Measurements from ENCODE around the gene SEPTIN10.
A peak's percentile ranks its signal among the peaks of the same experiment; 100 is the strongest.

The SEPTIN10 gene

GRCh38 chr2:109525836-109526235, 87.9 kb downstream of the SEPTIN10 start:
- Histone ChIP-seq H3K27ac (peak overlapping the region; percentile 58), H3K9ac (no peak overlapping the region; the same call in 1 of the 2 replicates), H3K27me3 (no peaks in the 10 kb centered on the region), H3K4me1 (peaks cover 93% of the 10 kb centered on the region), H3K4me2 (peak overlapping the region; percentile 63), H3K4me3 (no peak overlapping the region), H3K36me3 (no peaks in the 10 kb centered on the region), H4K20me1 (no peaks in the 10 kb centered on the region), H3K9me3 (no peaks in the 10 kb centered on the region; the same call in 1 of the 2 replicates)
- no peak for TF ChIP-seq Cebpa-rat (IDR thresholded peaks at IDR 0.05)

- Histone ChIP-seq H3K4me3 (no peak overlapping the region), H3K4me2 (peak overlapping the region; percentile 56), H3K9ac (no peak overlapping the region), H4K20me1 (no peaks in the 10 kb centered on the region), H3K27ac (no peak overlapping the region), H3K27me3 (no peaks in the 10 kb centered on the region), H3K36me3 (no peaks in the 10 kb centered on the region), H3K9me3 (no peaks in the 10 kb centered on the region), H3K4me1 (peaks cover 85% of the 10 kb centered on the region)
- TF ChIP-seq Cebpa-rat (IDR thresholded peaks at IDR 0.05), result no peak
Observed at GRCh38 chr2:109523536-109524361, 90.0 kb downstream of the SEPTIN10 start.

DNA sequence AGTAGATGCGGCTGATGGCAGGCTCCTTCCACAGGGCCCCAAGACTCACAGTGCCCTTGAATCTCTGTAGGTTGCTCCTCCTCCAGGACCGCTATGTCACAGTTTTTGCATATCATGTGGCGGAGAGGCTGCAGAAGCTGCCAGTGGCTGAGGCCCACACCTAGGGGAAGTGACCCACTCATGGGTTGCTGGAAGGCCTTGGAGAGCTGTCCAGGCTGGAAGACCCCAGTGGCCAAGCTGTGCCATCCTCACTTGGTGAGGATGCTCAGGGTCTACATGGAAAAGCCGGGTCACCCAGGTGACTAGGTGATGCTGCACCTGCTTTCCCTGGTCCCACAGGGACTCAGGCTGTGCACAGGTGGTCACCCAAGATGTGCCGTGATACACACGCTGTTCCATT, 90.6 kb downstream of the SEPTIN10 start:
- H3K4me1 ChIP-seq, result peaks cover 85% of the 10 kb centered on the region
- peak overlapping the region; percentile 56; the same call in 1 of the 2 replicates for H3K4me2 ChIP-seq
- no peaks in the 10 kb centered on the region for H3K36me3 ChIP-seq
- no peak for TF ChIP-seq Cebpa-rat (IDR thresholded peaks at IDR 0.05)
- no peaks in the 10 kb centered on the region for H3K27me3 ChIP-seq
- no peaks in the 10 kb centered on the region for H3K9me3 ChIP-seq
- no peak overlapping the region for H3K27ac ChIP-seq
- no peak overlapping the region for H3K4me3 ChIP-seq
- H4K20me1 ChIP-seq, result no peaks in the 10 kb centered on the region
- no peak overlapping the region for H3K9ac ChIP-seq

- Histone ChIP-seq H3K4me3 (no peak overlapping the region), H3K27ac (no peak overlapping the region), H3K4me2 (no peak overlapping the region), H3K9me3 (no peaks in the 10 kb centered on the region), H3K9ac (no peak overlapping the region), H3K36me3 (no peaks in the 10 kb centered on the region), H3K27me3 (no peaks in the 10 kb centered on the region), H4K20me1 (no peaks in the 10 kb centered on the region), H3K4me1 (peaks cover 84% of the 10 kb centered on the region)
- no peak for TF ChIP-seq Cebpa-rat (IDR thresholded peaks at IDR 0.05)
Observed at GRCh38 chr2:109522063-109522374, 91.7 kb downstream of the SEPTIN10 start.

DNA sequence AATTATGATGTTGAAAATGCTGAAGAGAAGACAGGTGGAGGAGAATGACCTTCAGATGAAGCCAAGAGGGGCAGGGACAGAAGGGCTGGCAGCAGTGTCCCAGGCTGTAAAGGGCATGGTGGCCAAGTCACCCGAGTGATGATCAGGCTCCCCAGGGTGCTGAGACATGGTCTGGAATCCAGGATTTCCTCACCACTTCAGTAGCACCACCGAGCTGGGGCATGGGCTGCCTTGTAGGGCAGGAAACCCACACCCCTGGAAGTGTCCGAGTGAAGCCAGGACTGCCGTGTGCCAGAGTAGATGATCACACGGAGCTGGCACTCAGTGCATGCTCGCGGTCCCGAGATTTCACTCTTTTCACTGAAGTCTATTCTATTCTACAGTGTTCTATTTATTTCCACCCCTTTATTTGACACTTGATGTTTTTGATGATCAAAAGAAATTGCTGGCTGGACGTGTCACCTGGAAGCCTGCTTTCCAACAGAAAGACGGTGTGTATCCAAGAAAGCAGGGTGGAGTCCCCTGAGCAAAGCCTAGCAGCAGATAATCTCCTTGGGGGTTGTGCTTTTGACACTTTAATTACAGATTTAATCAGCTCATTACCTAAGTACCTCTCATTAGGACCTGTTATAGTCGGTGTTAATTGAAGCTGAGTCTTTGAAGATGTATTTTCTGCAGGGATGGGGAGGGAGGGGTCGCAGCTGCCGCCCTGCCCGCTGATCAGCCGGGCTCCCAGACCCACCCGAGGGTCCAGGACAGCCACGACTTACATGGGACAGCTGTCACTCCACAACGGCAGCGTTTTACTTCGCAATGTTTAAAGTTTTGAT, 92.3 kb downstream of the SEPTIN10 start:
- H3K4me2 ChIP-seq, result peak overlapping the region; percentile 23; the same call in 1 of the 2 replicates
- no peak overlapping the region for H3K9ac ChIP-seq
- no peak overlapping the region for H3K27ac ChIP-seq
- H3K4me1 ChIP-seq, result peaks cover 84% of the 10 kb centered on the region
- TF ChIP-seq Cebpa-rat (IDR thresholded peaks at IDR 0.05), result no peak
- no peaks in the 10 kb centered on the region for H3K9me3 ChIP-seq
- no peaks in the 10 kb centered on the region for H3K27me3 ChIP-seq
- no peak overlapping the region for H3K4me3 ChIP-seq
- no peaks in the 10 kb centered on the region for H4K20me1 ChIP-seq
- no peaks in the 10 kb centered on the region for H3K36me3 ChIP-seq

DNA sequence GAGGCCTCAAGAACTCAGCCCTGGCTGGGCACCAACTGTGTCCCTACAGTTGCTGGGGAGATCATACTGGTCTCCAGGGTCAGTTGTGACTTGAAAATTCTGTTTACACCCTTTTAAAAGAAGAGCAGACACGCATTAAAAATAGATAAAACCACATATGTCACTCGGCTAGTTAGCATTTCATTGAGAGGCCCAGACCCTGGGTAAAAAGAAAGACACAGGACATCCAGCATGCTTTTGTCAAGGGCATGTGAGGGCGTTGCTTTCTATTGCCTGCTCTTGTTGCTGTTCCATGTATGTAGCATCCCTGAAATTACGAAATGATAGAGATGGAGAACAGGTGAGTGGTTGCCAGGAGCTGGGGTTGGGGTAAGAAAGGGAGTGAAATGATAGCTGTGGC, 94.3 kb downstream of the SEPTIN10 start:
- Histone ChIP-seq H4K20me1 (no peaks in the 10 kb centered on the region), H3K4me1 (peaks cover 80% of the 10 kb centered on the region), H3K9me3 (no peaks in the 10 kb centered on the region), H3K4me3 (no peak overlapping the region), H3K27me3 (no peaks in the 10 kb centered on the region), H3K27ac (no peak overlapping the region), H3K9ac (no peak overlapping the region), H3K36me3 (no peaks in the 10 kb centered on the region), H3K4me2 (peak overlapping the region; percentile 29)
- no peak for TF ChIP-seq Cebpa-rat (IDR thresholded peaks at IDR 0.05)

DNA sequence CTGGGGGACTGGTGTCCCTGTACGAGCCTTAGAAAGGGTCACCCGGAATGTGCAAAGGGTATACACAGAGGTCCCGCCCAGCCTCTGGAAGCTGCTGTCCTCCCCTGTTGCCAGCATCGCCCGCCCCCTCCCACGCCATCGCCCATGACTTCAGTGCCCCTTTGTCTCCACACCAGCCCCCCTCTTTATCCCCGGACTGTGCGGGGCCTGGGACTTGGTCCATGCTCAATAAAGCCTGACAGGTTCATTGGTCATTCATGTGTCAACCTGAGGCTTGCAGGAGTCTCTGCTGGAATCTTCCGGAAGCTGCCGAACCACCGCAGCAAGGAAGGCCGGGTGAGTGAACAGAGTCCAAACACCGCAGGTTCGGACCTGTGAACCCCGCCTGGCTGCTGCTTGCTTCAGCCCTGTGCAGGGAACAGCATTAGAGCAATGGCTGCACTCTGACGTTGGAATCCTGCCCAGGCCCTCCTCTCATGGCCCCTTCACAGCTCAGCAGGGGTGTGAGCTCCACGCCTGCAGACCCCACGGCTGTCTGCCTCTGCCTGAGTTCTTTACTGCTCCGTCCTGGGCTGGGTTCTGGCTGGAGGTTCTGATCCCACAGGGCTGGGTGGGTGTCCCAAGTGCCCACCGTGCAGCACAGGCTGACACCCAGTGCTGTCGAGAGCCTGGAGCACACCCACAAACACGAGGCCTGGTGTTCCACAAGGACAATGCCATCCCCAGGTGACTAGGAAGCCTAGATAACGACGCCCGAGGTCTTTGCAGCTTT, 96.5 kb downstream of the SEPTIN10 start:
- H3K4me2 ChIP-seq, result peak overlapping the region; percentile 45
- no peaks in the 10 kb centered on the region for H3K36me3 ChIP-seq
- no peak overlapping the region for H3K9ac ChIP-seq
- H3K9me3 ChIP-seq, result no peaks in the 10 kb centered on the region
- no peaks in the 10 kb centered on the region for H3K27me3 ChIP-seq
- H4K20me1 ChIP-seq, result no peaks in the 10 kb centered on the region
- H3K4me3 ChIP-seq, result no peak overlapping the region
- H3K27ac ChIP-seq, result no peak overlapping the region
- no peak for TF ChIP-seq Cebpa-rat (IDR thresholded peaks at IDR 0.05)
- peaks cover 81% of the 10 kb centered on the region for H3K4me1 ChIP-seq

- H3K36me3 ChIP-seq, result no peaks in the 10 kb centered on the region
- H3K27me3 ChIP-seq, result no peaks in the 10 kb centered on the region
- no peak overlapping the region for H3K4me3 ChIP-seq
- H3K9ac ChIP-seq, result no peak overlapping the region
- peak overlapping the region; percentile 22; the same call in 1 of the 2 replicates for H3K4me2 ChIP-seq
- TF ChIP-seq Cebpa-rat (IDR thresholded peaks at IDR 0.05), result no peak
- peaks cover 85% of the 10 kb centered on the region for H3K4me1 ChIP-seq
- H4K20me1 ChIP-seq, result no peaks in the 10 kb centered on the region
- no peak overlapping the region for H3K27ac ChIP-seq
- no peaks in the 10 kb centered on the region for H3K9me3 ChIP-seq
Observed at GRCh38 chr2:109516445-109517117, 97.2 kb downstream of the SEPTIN10 start.

GRCh38 chr2:109514857-109515256, 98.9 kb downstream of the SEPTIN10 start:
- Histone ChIP-seq H3K9ac (no peak overlapping the region), H3K27me3 (no peaks in the 10 kb centered on the region), H3K4me3 (no peak overlapping the region), H3K27ac (no peak overlapping the region), H3K4me1 (peaks cover 94% of the 10 kb centered on the region), H3K9me3 (no peaks in the 10 kb centered on the region), H3K4me2 (peak overlapping the region; percentile 82), H3K36me3 (no peaks in the 10 kb centered on the region), H4K20me1 (no peaks in the 10 kb centered on the region)
- TF ChIP-seq Cebpa-rat (IDR thresholded peaks at IDR 0.05), result no peak

Data from BLaER1 (cell line).